Mammary epithelial cell (primary cell): ENCODE data around the gene KRTAP4-12.
"Not testable (repeated sequence)": the region's sequence is repeated elsewhere in the genome, so short reads cannot be mapped to it uniquely, and the experiment has no call there.

Experiments
- CTCF ChIP-seq, 2 donors: IDR thresholded peaks in 1 of 2; conservative IDR thresholded peaks in 1 of 2; 2 replicates each; pipeline ENCODE4 v1.5.1; 2011 to 2012; ENCODE audit warnings: inconsistent platforms in 2 of 2, low read length in 2 of 2, mild to moderate bottlenecking in 2 of 2, control low read depth in 1 of 2, low read depth in 1 of 2; ENCODE audit not compliant: insufficient read depth in 1 of 2; ENCODE audit errors: extremely low read depth in 1 of 2
- EZH2 ChIP-seq: IDR thresholded peaks from 2 replicates; pipeline ENCODE4 v1.6.1; 2012; ENCODE audit warnings: low read length, inconsistent platforms, borderline replicate concordance

DNA sequence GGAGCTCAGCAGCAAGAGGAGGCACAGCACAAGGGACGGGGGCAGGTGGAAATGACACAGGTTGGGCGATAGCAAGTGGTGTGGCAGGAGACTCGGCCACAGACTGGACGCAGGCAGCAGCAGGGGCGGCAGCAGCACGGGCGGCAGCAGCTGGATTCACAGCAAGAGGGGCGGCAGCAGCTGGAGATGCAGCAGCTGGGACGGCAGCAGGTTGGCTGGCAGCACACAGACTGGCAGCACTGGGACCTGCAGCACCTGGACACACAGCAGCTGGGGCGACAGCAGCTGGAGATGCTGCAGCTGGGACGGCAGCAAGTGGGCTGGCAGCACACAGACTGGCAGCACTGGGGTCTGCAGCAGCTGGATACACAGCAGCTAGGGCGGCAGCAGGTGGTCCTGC lies 15.9 kb upstream of the KRTAP4-12 start:
- not testable (repeated sequence) for TF ChIP-seq CTCF (conservative IDR thresholded peaks at IDR 0.05 in 1 of 2, IDR thresholded peaks at IDR 0.05 in 1 of 2; ENCODE audit: extremely low read depth in 1 of 2, insufficient read depth in 1 of 2, low read depth in 1 of 2, low read length in 2 of 2); EZH2
